Endothelial cell of umbilical vein (primary cell): ENCODE measurements around the gene SPINT1. TPM values are rescaled to one million over a fixed set of nuclear protein-coding genes. Genes with fewer than 3 reads are reported as not detected.
A peak's percentile ranks its signal among the peaks of the same experiment; 100 is the strongest.

Experiments
- BruUV-seq: library from RNA; stranded (reverse); fragments of 400-500 nt; replicated peaks from 2 replicates; lab custom pipeline; 2021; lab: Mats Ljungman, UMichigan
- CTCF ChIA-PET: fragments of 300-600, 350-600 bp; sonication (Branson Sonifier 250); formaldehyde crosslinking; loops from one replicate; lab custom pipeline; 2021; ENCODE audit warnings: antibody characterized with exemption, inconsistent platforms; lab: Charles Lee
- POLR2A ChIA-PET: fragments of 300-600, 350-600 bp; sonication (Branson Sonifier 250); formaldehyde crosslinking; loops from one replicate; lab custom pipeline; 2021; ENCODE audit warnings: antibody characterized with exemption, inconsistent platforms; lab: Charles Lee
- DNase-seq: peaks from one replicate; pipeline ENCODE4 v3.0.0-alpha.2; 2011; ENCODE audit warnings: low read depth, low spot score
- FAIRE-seq: peaks from 2 replicates; lab custom pipeline; 2011; peaks lifted over from hg19 to GRCh38; lab: Jason Lieb, UNC
- H2AFZ ChIP-seq: 2 replicates; pipeline ENCODE4 v1.6.0; 2012; ENCODE audit warnings: low read depth, low read length, control low read depth, inconsistent platforms
- H3K27ac ChIP-seq: 2 replicates; pipeline ENCODE4 v1.5.1; 2011; ENCODE audit warnings: low read depth, mild to moderate bottlenecking, control low read depth, low read length, moderate library complexity; ENCODE audit not compliant: insufficient read depth
- H3K27me3 ChIP-seq, 2 experiments: 2 replicates each; pipeline versions ENCODE4 v1.6.0 to v1.6.1; 2011; ENCODE audit warnings: low read length in 2 of 2, mixed read lengths in 1 of 2; ENCODE audit not compliant: control insufficient read depth in 2 of 2, insufficient read depth in 2 of 2
- H3K36me3 ChIP-seq, 2 experiments: 2 replicates in 1 of 2; 3 replicates in 1 of 2; pipeline ENCODE4 v1.5.1; 2011; ENCODE audit warnings: low read length in 2 of 2, mild to moderate bottlenecking in 1 of 2, moderate library complexity in 1 of 2; ENCODE audit not compliant: control insufficient read depth in 2 of 2, insufficient read depth in 2 of 2; ENCODE audit errors: extremely low read depth in 1 of 2
- H3K4me1 ChIP-seq: 3 replicates; pipeline ENCODE4 v1.5.1; 2011; ENCODE audit warnings: mild to moderate bottlenecking, low read length; ENCODE audit not compliant: control insufficient read depth, insufficient read depth; ENCODE audit errors: extremely low read depth
- H3K4me2 ChIP-seq: 2 replicates; pipeline ENCODE4 v1.6.1; 2011; ENCODE audit warnings: low read length, control low read depth, mixed read lengths; ENCODE audit not compliant: insufficient read depth
- H3K4me3 ChIP-seq, 3 experiments: fragments of 200-600 bp in 1 of 3; sonication (generic), shearing (Covaris generic) in 1 of 3; replicated peaks in 1 of 3; 2 replicates each; pipeline ENCODE4 v1.5.1; 2011 to 2016; ENCODE audit warnings: control low read depth in 3 of 3, low read length in 3 of 3, mild to moderate bottlenecking in 2 of 3, inconsistent platforms in 1 of 3, low read depth in 1 of 3, moderate library complexity in 1 of 3; ENCODE audit not compliant: insufficient read depth in 1 of 3
- H3K79me2 ChIP-seq: 2 replicates; pipeline ENCODE4 v1.6.0; 2012; ENCODE audit warnings: low read length, inconsistent platforms; ENCODE audit not compliant: control insufficient read depth, insufficient read depth
- H3K9ac ChIP-seq: replicated peaks from 2 replicates; pipeline ENCODE3; 2011; ENCODE audit warnings: low read length, control low read depth; ENCODE audit not compliant: insufficient read depth; ENCODE audit errors: extremely low read depth
- H3K9me1 ChIP-seq: replicated peaks from 3 replicates; pipeline ENCODE4 v1.6.0; 2011; ENCODE audit warnings: mild to moderate bottlenecking, low read length; ENCODE audit not compliant: control insufficient read depth, insufficient read depth; ENCODE audit errors: extremely low read depth
- H3K9me3 ChIP-seq: replicated peaks from 2 replicates; pipeline ENCODE4 v1.5.1; 2012; ENCODE audit warnings: low read length, inconsistent platforms; ENCODE audit not compliant: control insufficient read depth, insufficient read depth
- H4K20me1 ChIP-seq: replicated peaks from 2 replicates; pipeline ENCODE3; 2011; ENCODE audit warnings: mild to moderate bottlenecking, low read length; ENCODE audit not compliant: control insufficient read depth, insufficient read depth; ENCODE audit errors: extremely low read depth
- EZH2 ChIP-seq: IDR thresholded peaks from 2 replicates; pipeline ENCODE4 v1.6.1; 2012; ENCODE audit warnings: borderline replicate concordance, low read depth, mild to moderate bottlenecking, moderate library complexity, low read length, inconsistent platforms; ENCODE audit not compliant: severe bottlenecking
- FOS ChIP-seq: IDR thresholded peaks from 2 replicates; pipeline ENCODE4 v1.6.1; 2011; ENCODE audit warnings: mild to moderate bottlenecking, low read length, moderate library complexity, borderline replicate concordance; ENCODE audit not compliant: insufficient read depth
- GATA2 ChIP-seq: IDR thresholded peaks from 2 replicates; pipeline ENCODE4 v1.7.0; 2011; ENCODE audit warnings: low read depth, mild to moderate bottlenecking, moderate library complexity, mixed read lengths, low read length; ENCODE audit not compliant: insufficient read length, insufficient read depth
- JUN ChIP-seq: IDR thresholded peaks from 2 replicates; pipeline ENCODE4 v1.6.1; 2011; ENCODE audit warnings: borderline replicate concordance, low read depth; ENCODE audit not compliant: insufficient read length, insufficient read depth
- MAX ChIP-seq: IDR thresholded peaks from 2 replicates; pipeline ENCODE4 v1.6.1; 2011; ENCODE audit not compliant: insufficient read depth, insufficient read length
- MYC ChIP-seq: IDR thresholded peaks from one replicate; pipeline ENCODE4 v1.6.1; 2011; ENCODE audit warnings: mild to moderate bottlenecking, low read depth, low read length
- POLR2A ChIP-seq: IDR thresholded peaks from 2 replicates; pipeline ENCODE4 v1.6.1; 2012; ENCODE audit warnings: low read depth, mild to moderate bottlenecking, control low read depth, low read length
- POLR2AphosphoS5 ChIP-seq: IDR thresholded peaks from 2 replicates; pipeline ENCODE4 v1.6.1; 2012; ENCODE audit warnings: low read depth, mild to moderate bottlenecking, control low read depth, low read length, moderate library complexity; ENCODE audit not compliant: insufficient read depth
- dilution Hi-C: fragments of 300-500 bp; cut with MboI; formaldehyde crosslinking; loops from one replicate; pipeline ENCODE4 v1.15.0; 2019; ENCODE audit warnings: low sequenced_read_pairs; ENCODE audit not compliant: extremely low pct_ligation_motif_present
- intact Hi-C: fragments of 100-400 bp; cut with micrococcal nuclease; formaldehyde crosslinking; loops from one replicate; pipeline ENCODE4 v1.10.0; 2022
- polyA plus RNA-seq, 4 experiments: library from polyadenylated mRNA; depleted of rRNA in 3 of 4; stranded (reverse) in 3 of 4; unstranded in 1 of 4; fragments of >200 nt; gene quantifications; 2 replicates each; pipeline versions ENCODE4 v1.2.1 to v1.2.3, GENCODE V29; 2011 to 2012; ENCODE audit warnings: missing spikeins in 1 of 4
- total RNA-seq: library from RNA; stranded (reverse); gene quantifications from 2 replicates; pipeline ENCODE4 v1.2.3, GENCODE V29; 2021
- TF ChIP-seq, protein P1 (sequence below), 2 donors: IDR thresholded peaks; 1 replicate in 1 of 2; 2 replicates in 1 of 2; pipeline ENCODE4 v1.5.1; 2011; ENCODE audit warnings: low read length in 2 of 2, mild to moderate bottlenecking in 2 of 2, moderate library complexity in 2 of 2, control low read depth in 1 of 2, inconsistent platforms in 1 of 2, low read depth in 1 of 2; ENCODE audit not compliant: insufficient read depth in 1 of 2; ENCODE audit errors: extremely low read depth in 1 of 2

The SPINT1 gene
- total and polyA plus RNA-seq, 2 donors (not counting 3 experiments of a cell fraction or from before 2014, with no cell fraction given): 4.1 to 4.2 TPM

- POLR2A ChIA-PET: interaction anchor here (0.6 to 4.3 kb wide), 12 partner anchors 9 to 638 kb away, joined by 3 to 79 read pairs (median 4); partner anchors contain the start of genes CHAC1, DLL4, INO80 and RPAP1
- peaks cover 30% of the 10 kb centered on the region for H3K4me1 ChIP-seq
- CTCF ChIA-PET: interaction anchor here (0.6 to 11.3 kb wide), 28 partner anchors 9 to 426 kb away, joined by 3 to 405 read pairs (median 4); partner anchors contain the start of genes CHAC1, DLL4, INO80 and NUSAP1
- peak overlapping the region; percentile 60 for H3K4me2 ChIP-seq
- no peaks in the 10 kb centered on the region for H3K9me1 ChIP-seq
- FAIRE-seq (peak; percentile 99), DNase-seq (peak; percentile 98)
- H4K20me1 ChIP-seq: no peaks in the 10 kb centered on the region
- H3K9ac ChIP-seq: peak overlapping the region; percentile 59
- H3K9me3 ChIP-seq: no peaks in the 10 kb centered on the region
- TSS peak; percentile 50 for BruUV-seq
- dilution Hi-C loops: loop anchor here (10.0 kb wide), 1 partner anchor 108 kb away; no protein-coding TSS in a partner anchor
- H3K27ac ChIP-seq: peak overlapping the region; percentile 88
- TF ChIP-seq EZH2 (no peak), POLR2A (peak; percentile 67), JUN (peak; percentile 64), POLR2AphosphoS5 (peak; percentile 98), FOS (peak; percentile 73), MYC (no peak), GATA2 (no peak), MAX (peak; percentile 2)
- TF ChIP-seq, protein P1, sequence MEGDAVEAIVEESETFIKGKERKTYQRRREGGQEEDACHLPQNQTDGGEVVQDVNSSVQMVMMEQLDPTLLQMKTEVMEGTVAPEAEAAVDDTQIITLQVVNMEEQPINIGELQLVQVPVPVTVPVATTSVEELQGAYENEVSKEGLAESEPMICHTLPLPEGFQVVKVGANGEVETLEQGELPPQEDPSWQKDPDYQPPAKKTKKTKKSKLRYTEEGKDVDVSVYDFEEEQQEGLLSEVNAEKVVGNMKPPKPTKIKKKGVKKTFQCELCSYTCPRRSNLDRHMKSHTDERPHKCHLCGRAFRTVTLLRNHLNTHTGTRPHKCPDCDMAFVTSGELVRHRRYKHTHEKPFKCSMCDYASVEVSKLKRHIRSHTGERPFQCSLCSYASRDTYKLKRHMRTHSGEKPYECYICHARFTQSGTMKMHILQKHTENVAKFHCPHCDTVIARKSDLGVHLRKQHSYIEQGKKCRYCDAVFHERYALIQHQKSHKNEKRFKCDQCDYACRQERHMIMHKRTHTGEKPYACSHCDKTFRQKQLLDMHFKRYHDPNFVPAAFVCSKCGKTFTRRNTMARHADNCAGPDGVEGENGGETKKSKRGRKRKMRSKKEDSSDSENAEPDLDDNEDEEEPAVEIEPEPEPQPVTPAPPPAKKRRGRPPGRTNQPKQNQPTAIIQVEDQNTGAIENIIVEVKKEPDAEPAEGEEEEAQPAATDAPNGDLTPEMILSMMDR (IDR thresholded peaks at IDR 0.05; ENCODE audit: extremely low read depth in 1 of 2, insufficient read depth in 1 of 2, low read depth in 1 of 2, low read length in 2 of 2): peak; percentile 89 to 99
- H3K4me3 ChIP-seq: peak overlapping the region in 2 of 3 experiments; percentile 9 to 13
- no peaks in the 10 kb centered on the region for H3K79me2 ChIP-seq
- H3K27me3 ChIP-seq: no peaks in the 10 kb centered on the region
- intact Hi-C loops: loop anchor here (1.0 to 2.0 kb wide), 10 partner anchors 12 to 426 kb away; partner anchors contain the start of genes CHAC1, CHP1, DLL4 and INO80
- H3K36me3 ChIP-seq: peaks cover 2 to 15% of the 10 kb centered on the region in 2 experiments
- peak overlapping the region; percentile 2 for H2AFZ ChIP-seq
Observed at GRCh38 chr15:40906091-40906990, 62.5 kb downstream of the SPINT1 start.
